Stimulated activated CD4-positive, alpha-beta T cell treated with anti-CD3 and anti-CD28 coated beads, Interleukin-2, amount 100 ng/mL, for 24 hours (primary cell): ENCODE data around the gene IFT74.
A peak's percentile ranks its signal among the peaks of the same experiment; 100 is the strongest.

Source experiments
- DNase-seq, 2 donors: peaks; one replicate each; pipeline ENCODE4 v3.0.0-alpha.2; 2020

The IFT74 gene

DNA sequence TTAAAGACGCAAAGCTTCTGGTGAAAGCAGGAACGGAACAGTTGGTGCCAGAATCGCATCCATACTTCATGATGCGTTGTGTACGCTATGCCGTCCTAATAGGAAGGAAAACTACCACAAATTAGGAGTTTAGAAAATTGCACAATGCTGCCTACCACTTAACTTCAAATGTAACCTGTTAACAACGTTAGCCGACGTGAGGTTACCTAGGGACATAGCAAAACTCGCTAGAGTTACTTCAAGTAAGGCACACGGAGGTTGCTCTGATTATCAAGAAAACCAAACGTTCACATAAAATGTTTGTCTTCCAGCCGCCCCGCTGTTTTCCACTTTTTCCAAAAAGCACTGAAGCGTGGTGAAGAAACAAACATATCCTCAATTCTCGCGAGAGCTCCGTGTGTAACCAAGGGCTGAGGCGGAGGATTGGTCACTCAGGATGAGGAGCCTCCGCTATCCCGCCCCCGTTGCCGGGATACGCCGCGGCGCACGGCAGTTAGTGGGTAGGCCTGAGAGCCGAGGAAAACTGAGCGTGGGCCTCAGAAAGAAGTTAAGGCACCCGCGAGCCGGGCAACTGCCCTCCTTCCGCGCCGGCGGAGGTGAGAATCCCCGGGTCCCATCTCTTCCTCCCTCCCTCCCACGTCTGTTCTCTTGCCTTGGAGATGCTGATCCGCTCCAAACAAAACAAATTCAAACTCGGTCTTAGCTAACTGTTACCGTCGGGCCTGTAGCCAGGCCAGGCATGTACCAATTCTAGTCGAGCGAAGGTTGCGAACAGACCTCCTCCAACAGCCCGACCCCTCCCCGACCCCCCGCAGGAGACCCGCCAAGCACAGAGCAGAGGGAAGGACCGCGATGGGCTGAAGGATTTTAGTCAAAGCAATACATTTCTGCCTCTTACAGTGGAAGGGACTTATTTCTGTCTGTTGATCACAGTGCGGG, at the start of gene IFT74:
TSS of gene IFT74 (plus strand) at position 492 of the 939 bp plus-strand sequence. CDS start 5,556 bp downstream, outside the sequence.
- DNase-seq: peak; percentile 92 to 93

DNA sequence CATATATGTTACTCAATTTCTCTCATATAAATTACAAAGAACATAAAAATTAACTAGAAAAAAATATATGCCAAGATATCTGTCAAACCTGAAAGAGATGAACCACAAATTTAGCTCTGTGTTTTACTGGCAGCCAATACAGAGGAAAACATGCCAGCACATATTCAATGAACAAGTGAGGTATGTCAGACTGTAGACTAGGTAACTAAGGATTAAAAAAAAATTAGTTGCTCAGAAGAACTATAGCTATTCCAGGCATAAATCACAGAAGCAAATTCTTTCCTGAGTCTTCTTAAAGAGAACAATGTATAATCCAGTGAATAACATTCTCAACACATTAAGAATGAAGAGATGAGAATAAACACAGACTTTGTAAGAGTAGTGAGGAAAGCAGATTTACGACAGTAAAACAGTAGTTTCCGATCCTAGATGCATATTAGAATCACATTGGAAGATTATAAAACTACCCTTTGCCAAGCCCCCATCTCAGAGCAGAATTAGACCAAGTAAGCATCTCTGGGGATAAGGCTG, 43.0 kb upstream of the IFT74 start:
- no peak for DNase-seq

DNA sequence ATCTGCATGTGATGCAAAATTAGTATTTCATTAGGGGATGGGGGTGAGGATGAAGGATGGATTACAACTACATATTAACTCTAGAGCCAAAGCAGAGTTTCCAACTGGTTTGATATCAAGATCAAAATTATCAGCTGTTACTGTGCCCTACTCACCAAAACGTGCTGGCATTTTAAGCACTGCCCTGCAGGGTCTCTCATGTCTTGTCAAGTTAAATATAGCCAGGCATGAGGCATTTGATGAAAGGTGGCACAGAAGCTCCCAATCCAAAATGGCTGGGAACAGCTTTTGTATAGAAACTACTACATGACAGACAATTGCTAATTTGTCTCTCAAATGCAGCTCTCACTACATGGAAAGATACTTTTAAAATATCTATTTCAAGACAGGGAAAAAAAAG, 36.5 kb upstream of the IFT74 start:
- no peak for DNase-seq

DNA sequence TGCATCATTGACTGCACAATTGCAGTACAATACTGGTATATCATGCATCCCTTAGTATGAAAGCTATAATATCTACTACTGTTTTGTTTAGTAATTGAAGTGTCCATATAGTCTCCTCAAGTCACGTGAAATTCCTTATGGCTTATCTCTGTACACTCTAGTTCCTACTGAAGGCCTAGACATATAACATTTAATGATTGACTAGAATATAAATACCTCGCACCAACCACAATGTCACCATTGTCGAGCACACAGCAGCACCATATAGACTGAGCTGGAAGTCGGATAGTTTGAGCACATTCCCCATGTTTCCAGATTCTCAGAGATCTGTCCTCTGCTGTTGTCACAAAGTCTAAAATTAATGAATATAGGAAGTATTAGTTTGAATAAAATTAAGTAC, 30.6 kb upstream of the IFT74 start:
- no peak for DNase-seq

DNA sequence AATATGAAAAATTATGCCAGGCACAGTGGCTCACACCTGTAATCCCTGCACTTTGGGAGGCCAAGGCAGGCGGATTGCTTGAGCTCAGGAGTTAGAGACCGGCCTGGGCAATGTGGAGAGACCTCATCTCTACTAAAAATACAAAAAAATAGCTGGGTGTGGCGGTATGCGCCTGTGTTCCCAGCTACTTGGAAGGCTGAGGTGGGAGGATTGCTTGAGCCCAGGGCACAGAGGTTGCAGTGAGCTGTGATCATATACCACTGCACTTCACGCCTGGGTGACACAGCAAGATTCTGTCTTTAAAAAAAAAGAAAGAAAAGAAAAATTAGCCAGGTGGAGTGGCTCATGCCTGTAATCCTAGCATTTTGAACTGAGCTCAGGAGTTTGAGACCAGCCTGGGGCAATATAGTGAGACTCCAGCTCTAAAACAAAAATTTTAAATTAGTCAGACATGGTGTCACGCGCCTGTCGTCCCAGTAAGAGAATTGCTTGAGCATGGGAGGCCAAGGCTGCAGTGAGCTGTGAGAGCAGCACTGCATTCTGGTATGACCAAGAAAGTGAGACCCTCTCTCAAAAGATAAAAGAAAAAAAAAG, 27.2 kb upstream of the IFT74 start:
- no peak for DNase-seq

DNA sequence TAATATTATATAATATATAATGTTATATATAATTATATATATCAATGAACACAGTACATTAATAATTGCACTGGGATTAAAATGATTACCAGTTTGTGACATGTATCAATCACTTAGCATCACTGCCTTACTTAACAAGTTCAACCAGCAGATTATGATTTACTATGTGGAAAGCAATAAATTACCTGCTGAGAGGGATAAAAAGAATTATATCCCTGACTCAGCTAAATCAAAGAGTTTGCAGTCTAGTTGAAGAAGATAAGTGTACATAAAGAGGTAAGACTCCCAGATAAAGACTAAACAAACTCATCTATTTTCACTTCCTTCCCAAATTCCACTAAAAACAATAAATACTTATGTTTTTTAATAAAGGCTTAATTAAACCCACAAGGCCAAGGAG, 20.4 kb upstream of the IFT74 start:
- no peak for DNase-seq

DNA sequence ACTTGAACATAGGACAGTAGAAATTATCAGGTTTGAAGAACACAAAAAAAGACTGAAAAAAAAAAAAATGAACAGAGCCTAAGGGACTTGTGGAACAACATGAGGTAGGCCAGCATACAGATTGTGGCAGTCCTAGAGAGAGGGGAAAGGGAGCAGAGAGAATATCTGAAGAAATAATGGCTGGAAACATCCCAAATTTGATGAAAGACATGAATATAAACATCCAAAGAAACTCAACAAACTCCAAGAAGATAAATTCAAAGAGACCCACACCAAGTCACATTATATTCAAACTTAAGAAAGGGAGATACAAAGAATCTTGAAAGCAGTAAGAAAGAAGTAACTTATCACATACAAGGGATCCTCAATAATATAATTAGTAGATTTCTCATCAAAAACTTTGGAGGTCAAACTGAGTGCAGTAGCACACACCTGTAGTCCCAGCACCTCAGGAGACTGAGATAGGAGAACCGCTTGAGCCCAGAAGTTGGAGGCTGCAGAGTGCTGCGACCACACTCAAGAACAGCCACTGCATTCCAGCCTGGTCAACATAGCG, 18.3 kb upstream of the IFT74 start:
- no peak for DNase-seq

DNA sequence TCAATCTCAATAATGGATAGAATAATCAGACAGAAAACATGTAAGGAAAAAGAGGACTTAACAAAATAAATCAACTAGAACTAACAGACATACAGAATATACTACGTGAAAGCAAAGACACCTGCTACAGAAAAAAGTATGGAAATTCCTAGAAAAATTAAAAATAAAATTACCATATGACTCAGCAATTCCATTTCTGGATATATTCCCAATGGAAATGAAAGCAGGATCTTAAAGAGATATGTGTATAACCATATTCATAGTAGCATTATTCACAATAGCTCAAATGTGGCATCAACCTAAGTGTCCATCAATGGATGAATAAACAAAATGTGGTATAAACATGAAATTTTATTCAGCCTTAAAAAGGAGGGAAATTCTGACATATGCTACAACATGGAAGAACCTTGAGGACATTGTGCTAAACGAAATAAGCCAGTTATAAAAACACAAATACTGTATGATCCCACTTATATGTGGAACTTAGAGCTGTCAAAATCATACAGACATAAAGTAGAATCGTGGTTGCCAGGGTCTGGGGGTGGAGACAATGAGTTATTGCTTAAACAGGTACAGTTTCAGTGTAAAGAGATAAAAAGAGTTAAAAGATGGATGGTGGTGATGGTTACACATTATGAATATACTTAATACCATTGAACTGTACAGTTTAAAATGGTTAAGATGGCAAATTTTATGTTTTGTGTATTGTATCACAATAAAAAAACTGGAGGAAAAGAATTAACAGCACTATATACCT, 16.1 kb upstream of the IFT74 start:
- DNase-seq: no peak

DNA sequence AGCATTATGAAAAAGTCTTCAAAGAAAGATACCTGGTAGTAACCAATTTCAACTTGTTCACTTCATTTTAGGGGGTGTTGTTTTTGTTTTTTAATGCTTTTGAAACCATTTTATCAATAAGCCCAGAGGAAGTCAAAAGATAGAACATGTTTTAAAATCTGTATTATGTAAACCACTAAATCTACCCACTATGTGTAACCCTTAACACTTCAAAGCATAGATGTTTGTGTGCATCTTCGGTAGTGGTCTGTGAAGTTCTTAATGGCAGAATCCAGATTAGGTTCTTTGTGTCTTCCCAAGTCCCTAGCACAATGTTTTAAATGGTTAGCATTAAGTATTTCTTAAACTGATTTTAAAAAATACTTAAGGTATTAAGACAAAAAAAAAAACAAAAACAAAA, 15.4 kb upstream of the IFT74 start:
- DNase-seq: no peak

DNA sequence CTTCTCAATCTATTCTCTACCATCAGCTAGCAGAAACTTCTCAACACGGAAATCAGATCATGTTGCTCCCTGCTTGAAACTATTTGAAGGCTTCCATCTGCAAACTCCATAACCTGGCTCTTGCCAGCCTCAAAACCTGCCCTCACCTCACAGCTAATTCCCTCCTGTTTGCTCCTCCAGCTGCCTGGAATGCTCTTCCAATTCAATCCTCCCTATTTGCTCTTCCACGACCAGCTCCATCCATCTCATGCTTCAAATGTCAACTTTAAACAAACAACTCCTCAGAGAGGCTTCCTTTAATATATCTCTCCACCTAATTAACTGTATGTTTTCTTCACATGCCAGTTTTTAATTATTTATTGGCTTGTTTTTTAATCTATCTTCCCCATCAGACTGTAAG, 10.6 kb upstream of the IFT74 start:
- no peak for DNase-seq

DNA sequence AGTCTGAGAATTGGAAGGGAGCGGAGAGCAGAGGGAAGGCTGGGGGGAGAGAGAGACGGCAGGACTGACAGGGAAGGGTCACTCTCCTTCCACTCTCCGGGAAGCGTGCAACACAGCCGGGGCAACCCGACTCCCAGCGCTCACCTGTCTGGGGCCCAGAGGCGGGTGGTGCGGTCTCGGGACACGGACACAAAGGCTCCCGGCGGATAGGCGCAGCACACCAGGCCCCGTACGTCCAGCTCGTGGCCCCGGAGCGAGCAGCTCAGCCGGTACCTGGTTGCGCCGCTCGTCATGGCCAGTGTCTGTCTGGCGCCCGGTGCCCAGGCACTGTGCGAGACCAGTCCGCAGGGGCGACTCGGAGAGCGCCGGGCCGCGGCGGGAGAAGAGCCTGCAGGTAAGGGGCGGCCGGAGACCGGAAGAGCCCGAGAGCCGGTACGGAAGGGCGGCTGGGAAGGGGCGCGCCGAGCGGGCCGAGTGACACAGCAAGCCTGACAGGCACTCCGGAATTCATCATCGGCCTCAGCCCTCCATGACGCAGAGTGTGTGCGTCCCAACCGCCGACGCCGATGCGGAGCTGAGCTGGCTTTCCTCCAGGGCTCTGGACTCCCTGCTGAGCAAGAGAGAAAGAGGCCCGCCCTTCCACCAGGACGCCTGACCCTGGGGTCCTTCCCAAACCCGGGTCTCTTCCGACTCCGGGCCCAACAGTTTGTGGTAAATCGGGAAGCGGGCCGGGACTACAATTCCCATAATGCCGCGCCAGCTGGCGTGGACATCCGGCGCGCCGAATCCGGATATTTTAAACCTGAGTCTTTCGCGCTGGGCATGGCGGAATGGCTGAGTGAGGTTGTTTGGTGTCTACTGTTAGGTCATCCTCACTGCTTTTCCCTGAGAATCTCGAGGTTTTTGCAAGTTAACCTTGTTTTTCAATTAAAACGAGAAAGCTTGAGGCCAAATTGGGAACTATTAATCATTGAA, 9.2 kb upstream of the IFT74 start, which contains the start of gene PLAA:
TSS of gene PLAA (minus strand) at position 490 of the 975 bp plus-strand sequence. CDS start at position 293, 197 bp downstream.
- peak; percentile 84 to 85 for DNase-seq

DNA sequence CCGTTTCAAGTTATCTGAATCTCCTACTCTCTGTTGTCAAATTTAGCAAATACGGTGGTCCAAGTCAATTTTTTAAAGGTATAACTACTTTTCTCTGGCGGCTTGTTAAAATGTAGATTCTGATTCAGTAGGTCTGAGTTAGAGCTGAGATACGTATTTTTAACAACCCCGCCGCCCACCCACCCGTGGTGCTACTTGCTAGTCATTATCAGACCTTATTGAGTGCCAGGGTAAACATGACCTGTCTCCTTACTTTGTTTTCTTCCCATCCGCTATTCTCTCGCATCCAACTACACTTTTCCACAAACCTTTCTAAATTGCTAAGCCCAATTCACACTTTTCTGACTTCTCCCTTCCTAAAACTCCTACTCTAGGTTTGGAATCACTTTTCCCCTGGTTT, 8.5 kb upstream of the IFT74 start:
- peak; percentile 43 to 60 for DNase-seq

DNA sequence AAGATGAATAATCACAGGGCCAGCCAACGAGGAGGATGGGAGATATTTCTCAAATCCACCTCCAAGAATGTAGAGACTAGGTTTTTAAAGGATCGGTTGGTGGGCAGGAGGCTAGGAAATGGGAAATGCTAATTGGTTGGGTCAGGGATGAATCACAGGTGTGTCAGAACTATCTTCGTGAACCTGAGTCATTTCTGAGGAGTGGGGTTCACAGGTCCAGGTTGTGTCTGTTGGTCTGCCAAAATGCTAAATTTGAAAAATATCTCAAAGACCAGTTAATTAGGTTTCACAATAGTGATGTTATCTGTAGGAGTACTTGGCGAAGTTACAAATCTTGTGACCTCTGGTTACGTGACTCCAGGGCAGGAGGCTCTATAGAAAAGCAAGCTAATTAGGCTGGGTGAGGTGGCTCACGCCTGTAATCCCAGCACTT, 6.6 kb upstream of the IFT74 start:
- no peak for DNase-seq

DNA sequence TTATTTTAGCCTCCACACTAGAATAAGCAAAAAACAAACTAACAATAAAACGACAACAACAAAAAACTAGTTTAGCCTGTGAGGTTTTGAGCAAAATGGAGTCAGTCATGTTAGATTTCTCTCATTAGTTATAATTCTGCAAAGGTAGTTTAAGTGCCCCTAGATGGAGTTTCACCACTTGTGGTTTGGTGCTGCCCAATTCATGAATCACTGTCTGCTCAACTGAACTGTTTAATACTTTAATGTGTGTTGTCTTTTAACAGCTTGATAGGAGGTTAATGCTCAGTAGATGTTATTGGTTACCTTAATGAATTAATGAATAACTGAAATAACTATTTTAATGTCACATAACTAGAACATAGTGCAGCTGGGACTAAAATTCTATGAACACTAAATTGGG, 5.7 kb upstream of the IFT74 start:
- DNase-seq: no peak

DNA sequence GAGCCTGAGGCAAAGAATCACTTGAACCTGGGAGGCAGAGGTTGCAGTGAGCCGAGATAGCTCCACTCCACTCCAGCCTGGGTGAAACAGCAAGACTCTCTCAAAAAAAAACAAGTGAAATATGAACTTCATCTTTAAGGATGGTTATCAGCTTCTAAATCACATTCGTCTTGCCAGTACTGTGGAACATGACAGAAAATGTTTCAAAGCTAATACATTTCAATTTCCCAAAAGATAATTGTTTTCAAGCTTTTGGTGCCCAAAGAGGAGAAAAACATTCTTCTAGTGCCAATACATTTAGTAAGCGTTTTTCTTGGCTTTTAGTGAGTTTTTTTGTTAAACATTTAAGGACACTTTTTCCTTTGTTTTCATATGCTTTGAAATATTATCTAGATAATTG, 4.4 kb upstream of the IFT74 start:
- no peak for DNase-seq

DNA sequence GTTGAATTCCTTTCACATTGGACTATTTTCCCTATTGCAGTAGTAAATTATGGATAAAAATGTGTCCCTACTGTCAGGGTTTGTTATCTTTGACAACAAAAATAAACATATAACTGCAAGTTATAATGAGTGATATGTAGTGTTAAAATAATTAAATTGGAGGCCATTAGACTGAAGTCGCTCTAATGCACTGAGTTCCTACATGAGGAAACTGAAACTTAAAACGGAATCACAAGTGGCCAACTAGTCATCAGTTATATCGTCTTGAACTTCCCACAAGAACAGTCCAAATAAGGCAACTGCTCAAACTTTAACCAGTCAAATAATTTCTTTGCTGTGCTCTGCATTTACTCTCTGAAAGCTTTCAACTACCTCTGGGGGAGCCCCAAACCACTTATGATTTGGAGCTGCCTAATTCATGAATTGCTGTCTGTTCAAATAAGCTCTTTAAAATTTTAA, 2.1 kb upstream of the IFT74 start:
- no peak for DNase-seq

DNA sequence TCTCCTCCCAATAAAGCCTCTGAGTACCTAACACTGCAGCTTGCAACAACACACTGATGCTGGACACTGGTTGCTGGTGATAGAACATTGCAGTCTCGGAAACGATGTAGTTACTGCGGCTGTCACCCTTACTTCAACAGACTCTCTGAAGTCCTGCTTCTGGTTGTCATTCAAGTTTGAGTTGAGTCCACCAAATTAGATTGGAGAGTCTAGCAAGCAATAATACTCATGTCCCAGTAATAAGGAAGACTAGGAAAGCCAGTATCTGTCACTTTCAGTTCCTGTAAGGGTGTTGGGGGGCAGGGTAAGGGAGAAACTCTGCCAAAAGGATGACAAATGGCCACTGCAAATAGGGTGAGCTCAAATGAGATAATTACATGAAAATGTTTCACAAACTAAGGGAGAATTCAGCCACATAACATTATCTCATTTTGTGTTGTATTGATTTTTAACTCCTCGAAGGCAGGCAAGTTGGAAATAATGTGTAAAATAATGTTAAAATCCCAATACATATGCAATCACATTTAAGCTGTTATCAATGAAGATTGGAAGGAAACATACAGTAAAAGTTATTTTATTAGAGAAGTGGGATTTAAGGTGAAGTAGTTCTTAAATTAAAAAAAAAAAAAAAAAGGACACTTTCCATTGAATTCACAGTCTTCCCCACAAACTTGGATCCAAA, 849 bp upstream of the IFT74 start:
- no peak for DNase-seq

DNA sequence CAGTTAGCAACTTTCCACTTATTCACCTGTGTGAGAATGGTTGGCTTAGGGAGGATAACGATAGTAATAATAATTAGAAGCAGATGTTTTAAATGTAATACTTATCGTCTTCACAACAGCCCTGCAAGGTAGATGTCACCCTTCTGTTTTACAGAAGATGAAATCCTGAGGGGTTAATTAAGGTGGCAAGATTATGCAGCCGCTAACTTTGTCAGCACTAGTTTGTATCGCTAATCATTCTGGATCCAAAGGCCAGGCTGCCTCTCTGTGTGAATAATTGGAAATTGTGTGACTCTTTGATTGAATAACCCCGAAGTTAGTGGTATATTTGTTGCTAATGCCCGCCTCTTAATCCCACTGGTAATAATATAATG, 635 bp downstream of the IFT74 start:
- DNase-seq: no peak

DNA sequence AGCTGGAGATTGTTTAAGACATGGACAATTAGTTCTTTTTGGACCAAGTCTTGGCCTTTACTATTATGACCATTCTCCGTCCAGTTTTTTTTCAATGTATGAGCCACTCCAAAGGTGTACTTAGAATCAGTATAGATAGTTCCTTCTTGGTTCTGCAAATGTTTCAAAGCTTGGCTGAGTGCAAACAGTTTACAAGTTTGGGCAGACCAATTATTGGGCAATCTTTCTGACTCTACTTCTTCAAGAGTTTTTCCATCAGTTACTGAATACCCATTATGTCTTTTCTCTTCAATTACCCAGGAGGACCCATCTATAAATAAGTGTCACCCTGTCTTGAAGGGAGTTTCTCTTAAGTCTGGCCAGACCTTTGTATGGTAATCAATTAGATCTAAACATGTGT, 15.5 kb downstream of the IFT74 start:
- no peak for DNase-seq

DNA sequence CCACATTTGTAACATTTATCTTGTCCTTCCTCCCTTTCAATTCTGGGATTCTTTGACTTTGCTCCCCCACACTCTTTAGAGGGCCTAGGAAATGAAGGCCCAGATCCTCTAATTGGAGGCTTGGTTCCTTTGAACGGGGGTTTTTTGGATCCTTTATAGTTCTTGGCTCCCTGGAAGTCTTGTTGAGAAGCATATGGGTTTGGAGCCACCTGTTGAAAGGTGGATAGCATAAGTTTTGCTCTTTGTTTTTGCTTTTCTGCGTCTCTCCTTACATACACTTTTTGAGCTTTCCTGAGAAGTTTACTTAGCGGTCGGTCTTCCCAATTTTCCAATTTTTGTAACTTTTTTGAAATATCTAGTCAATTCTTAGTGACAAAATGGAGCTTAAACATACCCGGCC, 17.8 kb downstream of the IFT74 start:
- no peak for DNase-seq

DNA sequence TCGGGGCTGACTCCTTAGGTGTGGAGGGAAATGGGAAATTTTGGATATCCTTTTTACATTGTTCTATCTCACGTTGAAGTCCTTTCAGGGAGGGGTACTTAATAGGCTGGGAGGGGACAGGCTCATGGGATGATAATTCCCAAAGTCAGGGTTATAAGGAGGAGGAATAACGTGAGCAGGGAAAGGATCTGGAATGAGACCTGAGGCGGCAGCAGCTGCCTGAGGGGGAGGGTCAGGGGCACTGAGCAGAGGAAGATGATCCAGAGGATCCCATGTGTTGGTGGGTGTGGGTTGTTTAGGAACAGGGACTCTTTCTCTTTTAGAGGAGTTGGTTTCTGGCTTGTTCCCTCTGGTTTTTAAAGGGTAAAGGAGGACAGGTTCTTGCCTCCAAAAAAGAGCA, 18.7 kb downstream of the IFT74 start:
- DNase-seq: no peak
